NT2/D1 (cell line): ENCODE data around the gene ZDHHC11.

ENCODE experiments used
- YY1 ChIP-seq: IDR thresholded peaks from 2 replicates; pipeline ENCODE4 v1.6.1; 2011; ENCODE audit not compliant: insufficient read length, insufficient read depth
- ZNF274 ChIP-seq: IDR thresholded peaks from 2 replicates; pipeline ENCODE4 v1.6.1; 2011; ENCODE audit warnings: mild to moderate bottlenecking, low read depth, low read length

DNA sequence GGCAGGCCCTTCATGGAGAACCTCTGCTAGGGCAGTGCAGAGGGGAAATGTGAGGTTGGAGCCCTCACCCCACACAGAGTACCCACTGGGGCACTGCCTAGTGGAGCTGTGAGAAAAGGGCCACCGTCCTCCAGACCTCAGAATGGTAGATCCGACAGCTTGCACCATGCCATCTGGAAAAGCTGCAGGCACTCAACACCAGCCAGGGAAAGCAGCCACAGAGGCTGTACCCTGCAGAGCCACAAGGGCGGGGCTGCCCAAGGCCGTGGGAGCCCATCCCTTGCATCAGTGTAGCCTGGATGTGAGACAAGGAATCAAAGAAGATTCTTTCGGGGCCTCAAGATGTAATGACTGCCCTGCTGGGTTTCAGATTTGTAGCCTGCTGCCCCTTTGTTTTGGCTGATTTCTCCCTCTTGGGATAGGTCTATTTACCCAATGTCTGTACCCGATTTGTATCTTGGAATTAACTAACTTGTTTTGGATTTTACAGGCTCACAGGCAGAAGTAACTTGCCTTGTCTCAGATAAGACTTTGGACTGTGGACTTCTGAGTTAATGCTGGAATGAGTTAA lies 16.6 kb upstream of the ZDHHC11 start:
- TF ChIP-seq YY1 (no peak), ZNF274 (no peak)
